Gastroesophageal sphincter (tissue), 3 donors: ENCODE data around the gene FAM193A.

Experiments used
- EP300 ChIP-seq: sonication (generic); formaldehyde crosslinking; IDR thresholded peaks from one replicate; pipeline ENCODE4 v1.6.1; 2017; ENCODE audit warnings: antibody characterized with exemption, mild to moderate bottlenecking
- POLR2A ChIP-seq, 2 donors: fragments of 450-650 bp; IDR thresholded peaks; one replicate each; pipeline ENCODE4 v1.6.1; 2017; ENCODE audit warnings: antibody characterized with exemption in 2 of 2, mild to moderate bottlenecking in 2 of 2, moderate library complexity in 1 of 2
- POLR2AphosphoS5 ChIP-seq: sonication (generic); formaldehyde crosslinking; IDR thresholded peaks from one replicate; pipeline ENCODE4 v1.6.1; 2017; ENCODE audit warnings: antibody characterized with exemption
- TF ChIP-seq, protein P1 (sequence below), 4 experiments: fragments of 200-600 bp in 2 of 4; fragments of 450-650 bp in 2 of 4; sonication (generic) in 1 of 4; IDR thresholded peaks; one replicate each; pipeline ENCODE4 v1.5.1; 2017 to 2019; ENCODE audit warnings: antibody characterized with exemption in 4 of 4, mild to moderate bottlenecking in 2 of 4, moderate library complexity in 2 of 4

DNA sequence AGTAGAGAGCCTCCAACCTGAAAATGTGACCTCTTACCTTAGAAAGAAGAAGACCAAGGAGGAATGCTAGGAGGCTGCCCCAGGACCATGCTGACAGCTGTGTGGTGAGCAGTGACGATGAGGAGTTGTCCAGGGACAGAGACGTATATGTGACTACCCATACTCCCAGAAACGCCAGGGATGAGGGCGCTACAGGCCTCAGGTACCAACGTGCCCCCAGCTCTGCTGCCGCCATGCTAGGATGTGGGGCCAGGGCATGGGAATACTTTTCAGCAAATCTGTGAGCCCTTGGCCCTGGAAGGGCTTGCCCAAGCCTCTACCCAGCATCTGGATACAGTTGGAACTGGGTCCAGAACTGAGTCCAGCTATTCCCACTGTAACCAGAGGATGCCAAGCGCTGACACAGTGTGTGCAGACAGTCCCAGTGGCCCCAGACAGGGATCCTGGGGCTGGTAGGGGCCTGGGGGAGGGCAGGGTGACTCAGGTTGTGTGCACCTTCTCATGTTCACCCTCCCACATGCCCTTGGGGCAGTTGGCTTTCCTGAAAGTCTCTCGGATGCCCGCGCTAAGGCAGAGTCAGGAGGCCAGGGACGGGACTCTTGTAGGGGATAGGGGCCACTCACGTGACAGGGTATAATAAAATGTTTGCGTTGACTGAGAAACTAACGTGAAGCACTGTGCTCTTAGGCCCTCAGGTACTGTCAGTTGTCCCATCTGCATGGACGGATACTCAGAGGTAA lies 23.9 kb upstream of the FAM193A start:
- TF ChIP-seq POLR2AphosphoS5 (no peak), POLR2A (IDR thresholded peaks at IDR 0.05) (no peak), EP300 (no peak)
- TF ChIP-seq, protein P1, sequence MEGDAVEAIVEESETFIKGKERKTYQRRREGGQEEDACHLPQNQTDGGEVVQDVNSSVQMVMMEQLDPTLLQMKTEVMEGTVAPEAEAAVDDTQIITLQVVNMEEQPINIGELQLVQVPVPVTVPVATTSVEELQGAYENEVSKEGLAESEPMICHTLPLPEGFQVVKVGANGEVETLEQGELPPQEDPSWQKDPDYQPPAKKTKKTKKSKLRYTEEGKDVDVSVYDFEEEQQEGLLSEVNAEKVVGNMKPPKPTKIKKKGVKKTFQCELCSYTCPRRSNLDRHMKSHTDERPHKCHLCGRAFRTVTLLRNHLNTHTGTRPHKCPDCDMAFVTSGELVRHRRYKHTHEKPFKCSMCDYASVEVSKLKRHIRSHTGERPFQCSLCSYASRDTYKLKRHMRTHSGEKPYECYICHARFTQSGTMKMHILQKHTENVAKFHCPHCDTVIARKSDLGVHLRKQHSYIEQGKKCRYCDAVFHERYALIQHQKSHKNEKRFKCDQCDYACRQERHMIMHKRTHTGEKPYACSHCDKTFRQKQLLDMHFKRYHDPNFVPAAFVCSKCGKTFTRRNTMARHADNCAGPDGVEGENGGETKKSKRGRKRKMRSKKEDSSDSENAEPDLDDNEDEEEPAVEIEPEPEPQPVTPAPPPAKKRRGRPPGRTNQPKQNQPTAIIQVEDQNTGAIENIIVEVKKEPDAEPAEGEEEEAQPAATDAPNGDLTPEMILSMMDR (IDR thresholded peaks at IDR 0.05) = no peak
